ENCODE data around the gene PPIF.
A peak's percentile ranks its signal among the peaks of the same experiment; 100 is the strongest.

PPIF gene

DNA sequence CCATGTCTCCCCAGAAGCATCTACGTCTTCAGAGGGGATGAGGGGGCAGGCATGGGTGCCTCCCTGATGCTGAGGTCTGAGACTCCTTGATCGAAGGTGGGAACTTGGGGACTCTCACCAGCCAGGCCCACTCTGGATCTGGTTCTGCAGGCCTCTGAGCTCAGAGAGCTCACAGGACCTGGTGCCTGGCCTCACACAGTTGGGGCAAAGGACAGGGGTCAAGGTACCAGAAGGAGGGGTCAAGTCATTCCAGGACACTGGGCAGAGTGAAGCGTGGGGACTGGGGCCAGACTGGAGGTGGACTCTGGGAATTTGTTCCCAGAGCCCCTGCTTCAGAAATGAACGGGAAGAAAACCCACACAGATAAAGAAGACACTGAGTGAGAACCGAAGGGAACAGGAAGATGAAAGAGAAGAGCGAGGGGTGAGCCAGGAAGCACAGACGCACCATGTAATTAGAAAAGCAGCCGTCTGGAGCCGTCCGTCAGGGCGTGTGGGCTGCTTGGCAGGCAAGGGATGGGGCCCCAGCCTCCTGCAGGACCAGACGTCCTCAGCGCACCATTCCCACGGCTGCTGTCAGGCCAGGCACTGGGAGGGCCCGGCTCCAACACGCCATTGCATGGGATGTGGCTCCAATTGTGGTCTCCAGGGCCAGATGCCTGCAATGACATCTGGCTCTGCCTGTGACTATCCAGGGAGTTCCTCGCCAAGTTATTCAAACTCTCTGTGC is 50.5 kb downstream of the PPIF start:
- no peak overlapping the region for H2AFZ ChIP-seq (ENCODE audit: low read length, unreplicated experiment)
- peaks cover 45% of the 10 kb centered on the region for H3K4me1 ChIP-seq (ENCODE audit: control insufficient read depth, insufficient read depth, low read length, unreplicated experiment)
- H3K36me3 ChIP-seq (ENCODE audit: insufficient read depth, low read length), result no peaks in the 10 kb centered on the region

DNA sequence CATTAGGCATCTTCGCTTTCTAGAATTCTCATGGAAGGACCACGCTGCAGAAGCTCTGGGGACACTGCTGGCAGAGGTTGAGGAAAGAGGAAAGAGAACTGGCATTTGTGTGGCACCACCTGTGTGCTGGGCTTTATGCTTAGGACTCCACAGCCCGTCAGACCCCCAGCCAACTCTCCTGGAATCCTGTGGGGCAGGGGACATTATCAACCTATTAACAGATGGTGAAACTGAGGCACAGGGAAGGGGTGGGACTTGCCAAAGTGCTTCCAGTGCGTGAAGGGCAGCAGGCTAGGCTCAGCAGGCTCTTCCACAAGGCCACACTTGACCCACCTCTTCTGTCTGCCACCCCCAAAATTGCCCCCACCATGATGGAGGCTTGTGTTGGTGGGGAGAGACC is 51.4 kb downstream of the PPIF start:
- Histone ChIP-seq H3K4me1 (ENCODE audit: control insufficient read depth, insufficient read depth, low read length, unreplicated experiment) (peaks cover 49% of the 10 kb centered on the region), H3K27me3 (ENCODE audit: insufficient read depth, low read length) (no peaks in the 10 kb centered on the region), H2AFZ (ENCODE audit: low read length, unreplicated experiment) (no peak overlapping the region), H3K27ac (ENCODE audit: low read depth, low read length) (peak overlapping the region; percentile 91), H3K4me3 (ENCODE audit: low read depth, low read length) (0 out of 2 replicates have a peak overlapping the region, but pooled peaks have one; percentile 21), H3K36me3 (ENCODE audit: insufficient read depth, low read length) (no peaks in the 10 kb centered on the region), H3K79me2 (ENCODE audit: control insufficient read depth, insufficient read depth, low read length, unreplicated experiment) (peaks cover 6% of the 10 kb centered on the region)

More for the DNA sequence above, 50.5 kb downstream of the PPIF start:
- Histone ChIP-seq H3K79me2 (ENCODE audit: control insufficient read depth, insufficient read depth, low read length, unreplicated experiment) (peaks cover 6% of the 10 kb centered on the region), H3K27me3 (ENCODE audit: insufficient read depth, low read length) (no peaks in the 10 kb centered on the region), H3K4me3 (ENCODE audit: low read depth, low read length) (no peak overlapping the region), H3K27ac (ENCODE audit: low read depth, low read length) (no peak overlapping the region)

DNA sequence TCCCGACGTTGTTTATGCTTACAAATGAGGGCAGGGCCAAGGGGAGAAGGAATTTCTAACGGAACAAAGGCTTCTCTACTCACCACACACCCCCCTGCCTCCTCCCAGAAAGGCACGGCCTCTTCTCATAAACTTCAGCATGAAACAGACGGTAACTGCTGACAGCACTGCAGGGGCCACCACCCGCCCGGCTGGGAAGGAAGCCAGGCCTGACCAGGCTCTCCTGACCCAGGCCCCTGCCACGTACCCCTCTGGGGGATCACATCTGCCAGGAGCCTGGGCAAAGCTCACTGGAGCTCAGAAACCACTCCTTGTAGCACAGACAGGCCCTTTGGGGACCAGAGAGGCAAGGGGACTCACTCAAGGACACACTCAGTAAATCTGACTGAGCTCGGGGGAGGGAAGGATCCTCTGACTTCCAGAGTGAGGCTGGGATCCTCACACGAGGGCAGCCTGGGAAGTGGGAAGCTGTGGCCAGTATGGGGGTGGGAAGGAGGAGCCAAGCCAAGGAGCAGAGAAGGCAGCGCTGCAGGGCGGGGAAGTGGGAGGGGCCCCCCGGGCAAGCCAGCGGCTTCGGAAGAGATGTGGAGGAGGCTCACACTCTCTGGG is 52.1 kb downstream of the PPIF start:
- Histone ChIP-seq H3K79me2 (ENCODE audit: control insufficient read depth, insufficient read depth, low read length, unreplicated experiment) (peaks cover 6% of the 10 kb centered on the region), H3K4me1 (ENCODE audit: control insufficient read depth, insufficient read depth, low read length, unreplicated experiment) (peaks cover 56% of the 10 kb centered on the region), H3K36me3 (ENCODE audit: insufficient read depth, low read length) (no peaks in the 10 kb centered on the region), H3K27ac (ENCODE audit: low read depth, low read length) (peak overlapping the region; percentile 91), H2AFZ (ENCODE audit: low read length, unreplicated experiment) (peak overlapping the region; percentile 26), H3K4me3 (ENCODE audit: low read depth, low read length) (peak overlapping the region; percentile 34; the same call in 1 of the 2 replicates), H3K27me3 (ENCODE audit: insufficient read depth, low read length) (no peaks in the 10 kb centered on the region)

DNA sequence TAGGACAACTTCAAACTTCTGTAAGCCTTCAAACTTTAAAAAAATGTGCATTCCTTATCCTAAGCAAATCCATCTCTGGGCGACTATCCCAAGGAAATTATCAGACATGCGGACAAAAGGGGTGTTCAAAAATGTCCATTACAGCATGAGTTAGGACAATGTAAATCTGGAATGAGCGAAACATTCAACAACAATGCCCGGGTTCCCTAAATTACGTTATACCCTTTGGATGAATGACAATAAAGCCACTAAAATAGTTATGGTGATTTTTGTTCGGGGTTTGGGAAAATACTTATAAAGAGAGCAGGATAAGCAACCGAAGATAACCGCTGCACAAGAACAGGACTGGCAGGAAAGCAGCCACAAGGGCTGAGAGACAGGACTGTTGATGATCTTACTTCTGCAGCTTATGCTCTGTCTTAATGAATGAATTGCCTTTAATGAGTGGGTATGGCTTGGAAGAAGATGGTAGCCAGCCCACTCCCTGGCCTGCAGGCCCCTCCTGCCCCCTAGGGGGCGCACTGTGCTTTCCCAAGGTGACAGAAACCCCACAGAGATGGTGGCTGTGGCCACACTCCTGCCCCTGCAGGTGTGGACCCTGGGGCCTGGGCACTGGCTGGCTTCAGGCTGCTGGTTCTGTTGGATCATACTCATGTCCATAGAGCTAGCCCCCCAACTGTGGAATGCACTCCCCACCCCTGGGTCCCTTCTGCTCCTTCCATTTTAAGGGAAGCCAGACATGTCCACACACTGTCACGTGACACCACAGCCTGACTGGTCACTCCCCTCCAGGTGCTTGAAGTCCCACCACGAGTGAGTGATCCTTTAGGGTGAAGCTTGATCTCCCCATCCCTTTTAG is 53.1 kb downstream of the PPIF start:
- H3K4me3 ChIP-seq (ENCODE audit: low read depth, low read length), result peak overlapping the region; percentile 34
- peaks cover 6% of the 10 kb centered on the region for H3K79me2 ChIP-seq (ENCODE audit: control insufficient read depth, insufficient read depth, low read length, unreplicated experiment)
- peak overlapping the region; percentile 91 for H3K27ac ChIP-seq (ENCODE audit: low read depth, low read length)
- H2AFZ ChIP-seq (ENCODE audit: low read length, unreplicated experiment), result no peak overlapping the region
- H3K27me3 ChIP-seq (ENCODE audit: insufficient read depth, low read length), result no peaks in the 10 kb centered on the region
- peaks cover 65% of the 10 kb centered on the region for H3K4me1 ChIP-seq (ENCODE audit: control insufficient read depth, insufficient read depth, low read length, unreplicated experiment)
- no peaks in the 10 kb centered on the region for H3K36me3 ChIP-seq (ENCODE audit: insufficient read depth, low read length)

DNA sequence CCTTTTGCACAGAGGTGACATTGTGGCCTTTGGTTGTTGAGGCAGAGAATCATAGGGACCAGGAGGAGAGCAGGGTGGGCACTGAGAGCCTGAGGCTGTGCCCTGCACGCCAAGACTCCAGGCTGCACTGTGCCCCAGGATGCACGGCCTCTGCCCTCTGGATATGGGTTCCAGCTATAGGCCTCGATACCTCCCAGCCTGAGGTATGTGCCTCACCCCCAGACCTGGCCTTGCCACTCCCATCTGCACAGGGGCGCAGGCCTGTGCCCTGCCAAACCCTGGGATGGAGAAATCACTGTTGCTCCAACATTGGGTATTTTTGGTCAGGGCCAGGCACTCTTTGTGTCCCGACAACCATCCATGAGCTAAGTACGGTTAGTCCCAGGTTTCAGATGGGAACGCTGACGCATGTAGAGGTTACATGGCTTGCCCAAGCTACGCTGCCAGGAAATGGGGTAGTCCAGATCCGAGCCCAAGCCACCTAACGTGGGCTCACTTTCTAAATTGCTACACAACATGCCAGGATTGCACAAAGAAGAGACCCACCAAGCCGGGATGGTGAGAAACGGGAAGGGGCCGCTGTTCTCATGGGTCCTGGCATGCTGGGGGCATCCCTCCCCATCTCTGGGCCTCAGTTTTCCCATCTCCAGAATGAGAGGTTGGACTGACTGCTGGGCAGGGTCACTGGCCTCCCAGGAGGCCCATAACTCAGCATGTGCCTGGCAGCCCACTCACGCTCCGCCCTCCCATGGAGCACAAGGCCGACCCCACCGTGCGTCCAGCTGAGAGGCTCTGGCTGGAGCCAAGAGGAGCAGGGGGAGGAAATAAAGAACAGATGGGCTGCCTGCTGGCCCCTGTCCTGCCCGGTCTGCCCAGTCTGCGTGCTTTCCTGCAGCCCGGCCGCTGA is 54.0 kb downstream of the PPIF start:
- Histone ChIP-seq H2AFZ (ENCODE audit: low read length, unreplicated experiment) (no peak overlapping the region), H3K79me2 (ENCODE audit: control insufficient read depth, insufficient read depth, low read length, unreplicated experiment) (peaks cover 6% of the 10 kb centered on the region), H3K4me3 (ENCODE audit: low read depth, low read length) (no peak overlapping the region), H3K4me1 (ENCODE audit: control insufficient read depth, insufficient read depth, low read length, unreplicated experiment) (peaks cover 74% of the 10 kb centered on the region), H3K36me3 (ENCODE audit: insufficient read depth, low read length) (no peaks in the 10 kb centered on the region), H3K27me3 (ENCODE audit: insufficient read depth, low read length) (no peaks in the 10 kb centered on the region), H3K27ac (ENCODE audit: low read depth, low read length) (0 out of 2 replicates have a peak overlapping the region, but pooled peaks have one; percentile 13)

DNA sequence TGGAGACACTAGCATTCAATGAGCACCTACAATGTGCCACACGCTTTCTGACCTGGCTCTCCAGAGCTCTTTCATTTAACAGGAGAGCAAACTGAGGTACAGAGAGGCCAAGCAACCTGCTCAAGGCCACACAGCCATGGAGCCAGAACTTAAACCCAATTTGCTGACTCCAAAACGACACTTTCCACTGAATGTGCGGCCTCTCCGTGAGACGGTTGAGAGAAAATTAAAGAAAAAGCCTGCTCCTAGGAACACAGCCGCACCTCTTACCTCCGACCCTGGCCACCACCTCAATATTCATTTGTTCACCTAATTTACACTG is 55.3 kb downstream of the PPIF start:
- no peak overlapping the region for H3K27ac ChIP-seq (ENCODE audit: low read depth, low read length)
- H2AFZ ChIP-seq (ENCODE audit: low read length, unreplicated experiment), result no peak overlapping the region
- no peak overlapping the region for H3K4me3 ChIP-seq (ENCODE audit: low read depth, low read length)
- H3K4me1 ChIP-seq (ENCODE audit: control insufficient read depth, insufficient read depth, low read length, unreplicated experiment), result peaks cover 72% of the 10 kb centered on the region
- H3K79me2 ChIP-seq (ENCODE audit: control insufficient read depth, insufficient read depth, low read length, unreplicated experiment), result peaks cover 6% of the 10 kb centered on the region
- no peaks in the 10 kb centered on the region for H3K36me3 ChIP-seq (ENCODE audit: insufficient read depth, low read length)
- H3K27me3 ChIP-seq (ENCODE audit: insufficient read depth, low read length), result no peaks in the 10 kb centered on the region

DNA sequence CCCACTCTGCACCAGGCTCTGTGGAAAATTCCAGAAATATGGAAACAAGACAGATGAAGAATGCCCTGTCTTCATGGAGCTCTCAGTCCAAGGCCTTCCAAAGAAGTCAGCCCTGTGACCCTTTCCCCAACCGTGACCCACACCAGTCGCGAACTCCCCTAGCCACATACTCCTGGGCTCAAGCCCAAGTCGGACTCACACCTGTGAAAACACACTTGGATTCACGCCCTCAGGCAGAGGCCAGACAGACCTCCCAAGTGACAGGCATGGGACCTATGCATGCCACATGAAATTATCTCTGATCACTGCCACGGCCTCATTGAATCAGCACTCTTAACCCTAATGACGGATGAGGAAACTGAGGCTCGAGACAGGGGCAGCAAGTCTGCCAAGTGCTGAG is 55.7 kb downstream of the PPIF start:
- Histone ChIP-seq H3K4me3 (ENCODE audit: low read depth, low read length) (no peak overlapping the region), H3K79me2 (ENCODE audit: control insufficient read depth, insufficient read depth, low read length, unreplicated experiment) (peaks cover 6% of the 10 kb centered on the region), H2AFZ (ENCODE audit: low read length, unreplicated experiment) (no peak overlapping the region), H3K36me3 (ENCODE audit: insufficient read depth, low read length) (no peaks in the 10 kb centered on the region), H3K4me1 (ENCODE audit: control insufficient read depth, insufficient read depth, low read length, unreplicated experiment) (peaks cover 74% of the 10 kb centered on the region), H3K27me3 (ENCODE audit: insufficient read depth, low read length) (no peaks in the 10 kb centered on the region), H3K27ac (ENCODE audit: low read depth, low read length) (no peak overlapping the region)

DNA sequence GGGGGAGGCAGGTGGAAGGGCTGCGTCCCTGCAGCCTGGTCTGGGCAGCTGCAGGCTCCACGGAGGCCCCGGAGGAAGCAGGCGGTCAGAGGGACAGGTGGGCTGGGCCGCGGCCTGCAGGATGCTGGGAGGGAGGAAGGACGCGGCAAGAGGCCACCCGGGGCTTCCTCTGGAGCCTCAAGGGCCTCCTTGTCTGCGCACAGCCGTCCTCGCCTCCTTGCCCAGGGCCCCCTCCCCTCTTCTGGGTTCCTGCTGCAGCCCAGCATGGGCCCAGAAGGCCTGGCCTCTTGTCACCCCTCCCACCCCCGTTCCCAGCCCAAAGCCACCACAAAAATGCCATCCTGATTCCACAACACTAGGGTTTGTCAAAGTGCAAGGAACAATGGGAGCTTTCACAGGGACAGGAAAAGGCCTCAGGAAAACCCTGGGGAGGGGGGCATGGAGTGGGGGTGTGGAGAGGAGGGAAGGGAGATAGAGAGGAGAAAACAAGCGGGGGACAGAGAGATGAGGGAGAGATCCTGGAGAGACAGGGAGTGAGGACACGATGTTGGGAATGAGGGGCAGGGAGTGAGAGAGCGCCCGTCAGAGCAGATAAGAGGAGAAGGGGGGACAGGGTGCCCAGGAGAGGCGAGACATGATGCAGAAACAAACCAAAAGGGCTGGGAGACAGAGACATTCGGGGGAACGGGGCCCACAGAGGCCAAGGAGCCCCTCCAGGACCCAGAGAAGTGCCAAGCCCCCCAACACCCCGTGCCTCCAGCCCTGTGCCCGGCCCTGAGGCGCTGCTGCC is 56.4 kb downstream of the PPIF start:
- Histone ChIP-seq H3K4me1 (ENCODE audit: control insufficient read depth, insufficient read depth, low read length, unreplicated experiment) (peaks cover 75% of the 10 kb centered on the region), H2AFZ (ENCODE audit: low read length, unreplicated experiment) (no peak overlapping the region), H3K4me3 (ENCODE audit: low read depth, low read length) (no peak overlapping the region), H3K27me3 (ENCODE audit: insufficient read depth, low read length) (no peaks in the 10 kb centered on the region), H3K36me3 (ENCODE audit: insufficient read depth, low read length) (no peaks in the 10 kb centered on the region), H3K27ac (ENCODE audit: low read depth, low read length) (peak overlapping the region; percentile 23; the same call in 1 of the 2 replicates), H3K79me2 (ENCODE audit: control insufficient read depth, insufficient read depth, low read length, unreplicated experiment) (peaks cover 1% of the 10 kb centered on the region)

DNA sequence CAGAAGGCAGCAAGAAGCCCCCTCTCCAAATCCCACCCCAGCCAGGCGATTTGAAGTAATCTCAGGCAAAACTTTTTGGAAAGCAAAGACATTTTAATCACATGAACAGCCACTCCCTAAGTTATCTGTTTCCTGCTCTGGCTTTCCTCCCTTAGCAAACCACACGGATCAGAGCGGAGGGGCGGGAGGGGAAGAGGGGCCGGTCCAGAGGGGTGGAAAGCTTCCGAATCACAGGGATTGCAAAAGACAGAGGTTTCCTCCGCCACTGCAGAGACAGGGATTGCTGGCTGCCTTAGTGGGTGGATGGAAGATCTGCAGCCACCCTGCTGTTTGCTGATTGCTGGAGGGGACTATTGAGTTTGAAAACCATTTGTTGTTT is 57.0 kb downstream of the PPIF start:
- Histone ChIP-seq H3K4me3 (ENCODE audit: low read depth, low read length) (no peak overlapping the region), H3K27me3 (ENCODE audit: insufficient read depth, low read length) (no peaks in the 10 kb centered on the region), H2AFZ (ENCODE audit: low read length, unreplicated experiment) (no peak overlapping the region), H3K4me1 (ENCODE audit: control insufficient read depth, insufficient read depth, low read length, unreplicated experiment) (peaks cover 75% of the 10 kb centered on the region), H3K36me3 (ENCODE audit: insufficient read depth, low read length) (no peaks in the 10 kb centered on the region), H3K79me2 (ENCODE audit: control insufficient read depth, insufficient read depth, low read length, unreplicated experiment) (no peaks in the 10 kb centered on the region), H3K27ac (ENCODE audit: low read depth, low read length) (peak overlapping the region; percentile 23; the same call in 1 of the 2 replicates)
